Measurements from ENCODE around the gene DENND5B.

GRCh38 chr12:31528095-31528494 lies 62.8 kb downstream of the DENND5B start:
- TF ChIP-seq, protein P1, sequence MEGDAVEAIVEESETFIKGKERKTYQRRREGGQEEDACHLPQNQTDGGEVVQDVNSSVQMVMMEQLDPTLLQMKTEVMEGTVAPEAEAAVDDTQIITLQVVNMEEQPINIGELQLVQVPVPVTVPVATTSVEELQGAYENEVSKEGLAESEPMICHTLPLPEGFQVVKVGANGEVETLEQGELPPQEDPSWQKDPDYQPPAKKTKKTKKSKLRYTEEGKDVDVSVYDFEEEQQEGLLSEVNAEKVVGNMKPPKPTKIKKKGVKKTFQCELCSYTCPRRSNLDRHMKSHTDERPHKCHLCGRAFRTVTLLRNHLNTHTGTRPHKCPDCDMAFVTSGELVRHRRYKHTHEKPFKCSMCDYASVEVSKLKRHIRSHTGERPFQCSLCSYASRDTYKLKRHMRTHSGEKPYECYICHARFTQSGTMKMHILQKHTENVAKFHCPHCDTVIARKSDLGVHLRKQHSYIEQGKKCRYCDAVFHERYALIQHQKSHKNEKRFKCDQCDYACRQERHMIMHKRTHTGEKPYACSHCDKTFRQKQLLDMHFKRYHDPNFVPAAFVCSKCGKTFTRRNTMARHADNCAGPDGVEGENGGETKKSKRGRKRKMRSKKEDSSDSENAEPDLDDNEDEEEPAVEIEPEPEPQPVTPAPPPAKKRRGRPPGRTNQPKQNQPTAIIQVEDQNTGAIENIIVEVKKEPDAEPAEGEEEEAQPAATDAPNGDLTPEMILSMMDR (conservative IDR thresholded peaks at IDR 0.05 in 1 of 2, IDR thresholded peaks at IDR 0.05 in 1 of 2; ENCODE audit: extremely low read depth in 1 of 2, insufficient read depth in 1 of 2, low read depth in 1 of 2, low read length in 2 of 2), result no peak
- no peak for TF ChIP-seq EZH2 (IDR thresholded peaks at IDR 0.05; ENCODE audit: borderline replicate concordance, low read length)

Measured in mammary epithelial cell (primary cell).